ENCODE data around the gene SCN1B. TPM values are rescaled to one million over a fixed set of nuclear protein-coding genes. Genes with fewer than 3 reads are reported as not detected.

SCN1B gene
- total and polyA plus RNA-seq, 12 donors, result 24.5 to 70.5 (median 41.5) TPM

DNA sequence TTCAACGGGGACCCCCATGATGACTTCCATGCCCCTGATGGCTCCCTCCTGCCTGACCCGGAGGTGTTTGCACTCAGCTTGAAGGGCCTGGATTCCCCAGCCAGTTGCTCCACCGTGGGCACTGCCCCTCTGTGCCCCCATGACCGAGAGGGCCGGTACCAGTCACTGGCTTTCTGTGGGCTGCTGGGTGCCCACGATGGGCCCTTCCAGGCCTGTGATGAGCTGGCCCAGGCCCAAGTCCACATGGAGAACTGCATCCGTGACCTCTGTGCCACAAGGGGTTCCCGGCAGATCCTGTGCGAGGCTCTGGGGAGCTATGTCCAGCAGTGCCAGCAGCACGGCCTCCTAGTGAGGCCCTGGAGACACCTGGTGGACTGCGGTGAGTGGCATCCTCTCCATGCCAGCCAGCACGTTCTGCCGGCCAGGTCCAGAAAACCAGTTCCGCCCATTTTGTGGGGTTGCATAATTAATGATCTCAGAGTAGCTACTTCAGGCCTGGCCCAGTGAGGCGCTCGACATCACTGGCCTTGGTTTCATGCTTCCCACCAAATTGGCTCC is 50.4 kb downstream of the SCN1B start:
- no peaks in the 10 kb centered on the region for H3K9me3 ChIP-seq
- 85 to 86% methylated on average over 16 of the region's 16 CpGs for WGBS, 2 donors
- no peak overlapping the region for H3K27ac ChIP-seq
- TF ChIP-seq, protein P1, sequence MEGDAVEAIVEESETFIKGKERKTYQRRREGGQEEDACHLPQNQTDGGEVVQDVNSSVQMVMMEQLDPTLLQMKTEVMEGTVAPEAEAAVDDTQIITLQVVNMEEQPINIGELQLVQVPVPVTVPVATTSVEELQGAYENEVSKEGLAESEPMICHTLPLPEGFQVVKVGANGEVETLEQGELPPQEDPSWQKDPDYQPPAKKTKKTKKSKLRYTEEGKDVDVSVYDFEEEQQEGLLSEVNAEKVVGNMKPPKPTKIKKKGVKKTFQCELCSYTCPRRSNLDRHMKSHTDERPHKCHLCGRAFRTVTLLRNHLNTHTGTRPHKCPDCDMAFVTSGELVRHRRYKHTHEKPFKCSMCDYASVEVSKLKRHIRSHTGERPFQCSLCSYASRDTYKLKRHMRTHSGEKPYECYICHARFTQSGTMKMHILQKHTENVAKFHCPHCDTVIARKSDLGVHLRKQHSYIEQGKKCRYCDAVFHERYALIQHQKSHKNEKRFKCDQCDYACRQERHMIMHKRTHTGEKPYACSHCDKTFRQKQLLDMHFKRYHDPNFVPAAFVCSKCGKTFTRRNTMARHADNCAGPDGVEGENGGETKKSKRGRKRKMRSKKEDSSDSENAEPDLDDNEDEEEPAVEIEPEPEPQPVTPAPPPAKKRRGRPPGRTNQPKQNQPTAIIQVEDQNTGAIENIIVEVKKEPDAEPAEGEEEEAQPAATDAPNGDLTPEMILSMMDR (IDR thresholded peaks at IDR 0.05), result no peak
- no peaks in the 10 kb centered on the region for H3K27me3 ChIP-seq
- intact Hi-C loops (cut with DNase I), result loop anchor here in 1 of 10 donors (10.0 kb wide), 1 partner anchor 106 kb away; no protein-coding TSS in a partner anchor
- no peaks in the 10 kb centered on the region for H3K4me1 ChIP-seq
- DNase-seq (no peak), ATAC-seq (no peak)
- H3K4me3 ChIP-seq, result no peak overlapping the region
- no peaks in the 10 kb centered on the region for H3K36me3 ChIP-seq

DNA sequence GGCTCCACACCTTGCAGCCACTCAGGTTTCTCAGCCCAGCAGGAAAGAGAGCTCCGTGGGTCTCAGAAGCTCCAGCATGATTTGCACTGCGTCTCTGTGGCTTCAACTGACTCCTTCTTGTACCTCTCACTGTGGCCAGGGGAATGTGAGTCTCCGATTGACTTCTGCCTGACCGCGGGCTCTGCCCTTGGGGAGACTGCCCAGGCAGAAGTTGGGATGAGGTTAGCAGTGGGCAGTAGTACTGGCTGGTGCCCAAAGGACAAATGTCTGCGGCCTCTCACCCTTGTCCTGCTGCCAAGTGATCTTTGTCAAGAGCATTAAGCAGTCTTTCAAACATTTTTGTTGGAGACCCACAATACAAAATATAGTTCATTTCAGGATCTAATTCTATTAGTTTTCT is 50.9 kb downstream of the SCN1B start:
- peaks cover 0 to 1% (median 0%) of the 10 kb centered on the region in 7 donors for H3K27me3 ChIP-seq
- intact Hi-C loops (cut with DNase I), result loop anchor here in 1 of 10 donors (10.0 kb wide), 1 partner anchor 106 kb away; no protein-coding TSS in a partner anchor
- no peaks in the 10 kb centered on the region for H3K36me3 ChIP-seq
- H3K4me3 ChIP-seq, result no peak overlapping the region
- no peaks in the 10 kb centered on the region for H3K9me3 ChIP-seq
- no peak overlapping the region for H3K27ac ChIP-seq
- no peak for DNase-seq
- TF ChIP-seq, protein P1 (IDR thresholded peaks at IDR 0.05), result no peak
- 81 to 88% methylated on average over 6 of the region's 6 CpGs for WGBS, 2 donors
- no peaks in the 10 kb centered on the region for H3K4me1 ChIP-seq
- no peak for ATAC-seq

DNA sequence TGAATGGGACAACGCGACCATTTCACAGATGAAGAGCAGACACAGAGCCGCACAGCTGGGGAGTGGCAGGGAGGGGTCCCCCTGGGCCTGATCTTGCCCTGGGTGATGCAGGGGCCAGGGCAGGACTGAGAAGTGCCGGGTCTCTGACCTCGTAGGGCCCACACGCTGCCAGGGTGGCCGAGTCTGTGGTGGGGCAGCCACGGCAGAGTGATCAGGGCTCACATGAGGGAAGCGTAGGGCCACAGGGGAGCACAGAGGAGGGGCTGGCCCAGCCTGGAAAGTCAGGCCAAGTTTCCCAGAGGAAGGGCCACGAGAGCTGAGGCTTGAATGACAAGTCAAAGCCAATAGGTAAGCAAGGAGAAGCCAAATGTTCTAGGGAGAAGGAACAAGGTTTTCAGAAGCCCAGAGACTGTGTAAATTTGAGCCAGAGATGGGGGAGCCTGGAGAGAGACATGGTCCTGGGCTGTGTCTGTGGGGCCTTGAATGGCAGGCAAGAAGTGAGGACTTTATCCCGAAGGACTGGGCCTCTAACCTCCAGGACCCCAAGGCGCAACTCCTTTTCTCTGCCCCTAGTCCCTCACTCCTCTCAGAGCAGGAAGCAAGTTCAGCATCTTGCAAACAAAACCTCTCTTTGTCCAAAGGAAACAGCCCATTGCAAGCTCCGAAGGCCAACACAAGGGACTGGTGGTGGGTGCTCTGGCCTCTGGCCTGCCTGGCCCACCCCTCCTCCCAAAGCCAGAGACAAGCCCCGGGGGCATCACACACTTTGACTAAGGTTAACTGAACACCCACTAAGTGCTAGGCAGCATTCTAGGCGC is 53.6 kb downstream of the SCN1B start:
- no peak overlapping the region for H3K4me3 ChIP-seq
- H3K27me3 ChIP-seq, result peaks cover 0 to 6% (median 0%) of the 10 kb centered on the region in 7 donors
- H3K4me1 ChIP-seq, result no peaks in the 10 kb centered on the region
- H3K9me3 ChIP-seq, result no peaks in the 10 kb centered on the region
- TF ChIP-seq, protein P1 (IDR thresholded peaks at IDR 0.05), result no peak
- WGBS, 2 donors, result 80 to 83% methylated on average over 15 of the region's 15 CpGs
- DNase-seq, result no peak
- no peaks in the 10 kb centered on the region for H3K36me3 ChIP-seq
- no peak overlapping the region for H3K27ac ChIP-seq
- intact Hi-C loops (cut with DNase I), result loop anchor here in 1 of 10 donors (10.0 kb wide), 1 partner anchor 109 kb away; no protein-coding TSS in a partner anchor
- no peak for ATAC-seq

DNA sequence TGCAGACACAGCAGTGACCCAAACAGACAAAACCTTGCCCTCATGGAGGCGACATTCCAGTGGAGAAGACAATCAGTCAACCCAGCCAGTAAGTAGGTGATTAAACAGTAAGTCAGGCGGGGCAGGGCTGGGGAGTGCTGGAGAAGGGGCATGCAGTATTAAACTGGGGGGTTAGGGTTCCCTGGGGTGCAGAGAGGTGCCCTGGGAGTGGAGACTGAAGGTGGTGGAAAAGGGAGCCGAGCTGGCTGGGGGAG is 54.2 kb downstream of the SCN1B start:
- 79 to 88% methylated on average over 3 of the region's 3 CpGs for WGBS, 2 donors
- no peaks in the 10 kb centered on the region for H3K4me1 ChIP-seq
- peaks cover 0 to 10% (median 0%) of the 10 kb centered on the region in 7 donors for H3K27me3 ChIP-seq
- no peak for DNase-seq
- no peak overlapping the region for H3K27ac ChIP-seq
- TF ChIP-seq, protein P1 (IDR thresholded peaks at IDR 0.05), result no peak
- no peaks in the 10 kb centered on the region for H3K36me3 ChIP-seq
- intact Hi-C loops (cut with DNase I), result loop anchor here in 1 of 10 donors (10.0 kb wide), 1 partner anchor 110 kb away; no protein-coding TSS in a partner anchor
- H3K9me3 ChIP-seq, result no peaks in the 10 kb centered on the region
- no peak for ATAC-seq
- no peak overlapping the region for H3K4me3 ChIP-seq
